ENCODE data around the gene MRPS2.

DNA sequence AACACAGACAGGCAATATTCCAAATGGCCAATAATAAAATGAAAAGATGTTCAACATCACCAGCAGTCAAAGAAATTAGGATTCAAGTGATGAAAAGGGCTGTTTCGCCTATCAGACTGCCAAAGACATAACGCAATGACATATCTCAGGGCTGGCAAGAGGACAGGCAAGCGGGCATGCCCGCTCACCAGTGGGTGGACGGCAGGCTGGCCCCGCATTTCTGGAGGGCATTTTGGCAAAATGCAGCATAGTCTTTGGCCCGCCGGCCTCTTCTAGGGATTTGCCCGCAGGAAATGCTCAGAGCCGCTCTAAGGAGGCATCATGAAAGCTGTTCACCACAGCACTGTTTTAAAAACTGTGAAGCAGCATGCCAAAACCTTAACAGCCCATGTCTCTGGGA lies 22.3 kb upstream of the MRPS2 start:
- TF ChIP-seq CTCF (IDR thresholded peaks at IDR 0.05 in 2 of 3, conservative IDR thresholded peaks at IDR 0.05 in 1 of 3; ENCODE audit: control insufficient read depth in 2 of 3, extremely low read depth in 1 of 3, insufficient read depth in 1 of 3, low read depth in 3 of 3, low read length in 3 of 3) (no peak), POLR2A (IDR thresholded peaks at IDR 0.05; ENCODE audit: low read depth, low read length) (no peak), EZH2 (IDR thresholded peaks at IDR 0.05; ENCODE audit: borderline replicate concordance, control insufficient read depth, low read depth, low read length) (no peak), BCLAF1 (IDR thresholded peaks at IDR 0.05) (no peak), MLLT1 (IDR thresholded peaks at IDR 0.05) (no peak), REST (IDR thresholded peaks at IDR 0.05; ENCODE audit: low read depth, low read length) (no peak), MYC (IDR thresholded peaks at IDR 0.05; ENCODE audit: insufficient read depth, insufficient read length, insufficient replicate concordance, low read length, severe bottlenecking) (no peak), JUND (IDR thresholded peaks at IDR 0.05; ENCODE audit: low read depth, low read length) (no peak), EP300 (IDR thresholded peaks at IDR 0.05; ENCODE audit: borderline replicate concordance in 1 of 2, control insufficient read depth in 1 of 2, low read depth in 2 of 2, low read length in 2 of 2) (no peak), KDM1A (IDR thresholded peaks at IDR 0.05; ENCODE audit: borderline replicate concordance) (no peak)
- TF ChIP-seq, protein P1, sequence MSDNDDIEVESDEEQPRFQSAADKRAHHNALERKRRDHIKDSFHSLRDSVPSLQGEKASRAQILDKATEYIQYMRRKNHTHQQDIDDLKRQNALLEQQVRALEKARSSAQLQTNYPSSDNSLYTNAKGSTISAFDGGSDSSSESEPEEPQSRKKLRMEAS (IDR thresholded peaks at IDR 0.05; ENCODE audit: low read depth, low read length) = no peak

Measured in GM12878 (cell line).